Immature natural killer cell (primary cell): ENCODE data around the gene EDRF1. TPM values are rescaled to one million over a fixed set of nuclear protein-coding genes. Genes with fewer than 3 reads are reported as not detected.

Source experiments
- DNase-seq, 3 donors: peaks; one replicate each; pipeline ENCODE4 v3.0.0; 2022; ENCODE audit warnings: mixed read lengths in 1 of 3
- H3K27ac Mint-ChIP-seq, 6 donors: one replicate each; pipeline ENCODE4 v1.8.0; 2020; ENCODE audit warnings: mixed read lengths in 6 of 6, mild to moderate bottlenecking in 5 of 6, inconsistent platforms in 4 of 6, moderate library complexity in 3 of 6
- H3K27me3 Mint-ChIP-seq, 3 donors: one replicate each; pipeline ENCODE4 v1.8.0; 2020 to 2021; ENCODE audit warnings: low read depth in 3 of 3, mild to moderate bottlenecking in 3 of 3, mixed read lengths in 3 of 3, moderate library complexity in 3 of 3, inconsistent platforms in 1 of 3
- H3K36me3 Mint-ChIP-seq, 3 donors: one replicate each; pipeline ENCODE4 v1.8.0; 2020; ENCODE audit warnings: mixed read lengths in 3 of 3, inconsistent platforms in 2 of 3, mild to moderate bottlenecking in 2 of 3
- H3K4me1 Mint-ChIP-seq, 2 donors: one replicate each; pipeline ENCODE4 v1.8.0; 2020; ENCODE audit warnings: inconsistent platforms in 2 of 2, mild to moderate bottlenecking in 2 of 2, mixed read lengths in 2 of 2, moderate library complexity in 1 of 2
- H3K4me3 Mint-ChIP-seq, 5 donors: one replicate each; pipeline ENCODE4 v1.8.0; 2020; ENCODE audit warnings: mild to moderate bottlenecking in 5 of 5, mixed read lengths in 5 of 5, inconsistent platforms in 3 of 5, moderate library complexity in 3 of 5
- H3K9me3 Mint-ChIP-seq, 6 donors: one replicate each; pipeline ENCODE4 v1.8.0; 2020; ENCODE audit warnings: mild to moderate bottlenecking in 6 of 6, mixed read lengths in 6 of 6, inconsistent platforms in 4 of 6, moderate library complexity in 3 of 6
- polyA plus RNA-seq, 3 donors: library from polyadenylated mRNA; unstranded; fragments of 300-500 nt; fragmentation: Illumina TruSeq; gene quantifications; one replicate each; pipeline ENCODE4 v1.2.3, GENCODE V29; 2021

The EDRF1 gene
- polyA plus RNA-seq, 3 donors from 2014 or later = 5.6 to 12.5 (median 8.6) TPM

DNA sequence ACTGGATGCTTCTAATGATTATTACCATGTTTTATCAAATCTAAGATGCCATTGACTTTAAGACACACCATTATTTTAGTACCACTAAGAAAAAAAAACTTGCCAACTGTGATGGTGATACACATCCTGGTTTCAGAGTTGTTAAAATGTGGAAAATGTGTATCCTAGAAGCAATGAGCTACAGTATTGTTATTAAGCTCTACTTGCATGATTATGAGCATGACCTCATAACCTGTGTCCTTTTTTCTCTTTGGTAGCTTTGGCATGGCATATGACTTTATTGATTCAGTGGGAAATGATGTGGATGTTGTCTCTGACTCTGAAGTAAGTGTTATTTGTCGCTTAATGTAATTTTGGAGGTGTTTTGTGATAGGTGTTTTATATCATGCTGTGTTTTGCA lies 3.3 kb downstream of the EDRF1 start:
- peak overlapping the region in 1 of 6 donors; percentile 30 for H3K27ac Mint-ChIP-seq

DNA sequence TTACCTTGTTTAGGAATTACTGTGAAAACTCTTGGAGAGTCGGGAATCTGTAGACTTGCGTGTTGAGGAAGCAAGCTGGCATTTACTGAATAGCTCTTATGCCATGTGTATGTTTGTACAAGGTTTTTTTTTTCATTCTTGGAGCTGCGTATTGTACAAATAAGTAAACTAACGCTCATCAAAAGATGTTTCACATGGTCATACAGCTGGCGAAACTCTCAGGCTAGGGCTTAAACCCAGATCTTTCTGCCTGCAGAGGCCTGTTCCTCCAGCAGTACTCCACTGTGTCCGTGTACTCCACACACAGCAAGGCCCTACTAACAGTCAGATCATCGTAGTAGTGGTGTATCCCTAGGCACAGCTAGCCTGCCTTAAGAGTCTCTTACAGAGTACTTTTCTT lies 7.4 kb downstream of the EDRF1 start:
- no peak for DNase-seq
- Mint-ChIP-seq H3K36me3 (peaks cover 37 to 58% (median 57%) of the 10 kb centered on the region in 3 donors), H3K4me1 (peaks cover 4 to 15% of the 10 kb centered on the region in 2 donors), H3K27ac (no peak overlapping the region), H3K9me3 (no peaks in the 10 kb centered on the region), H3K27me3 (no peaks in the 10 kb centered on the region), H3K4me3 (no peak overlapping the region)

More for the DNA sequence above, 3.3 kb downstream of the EDRF1 start:
- H3K4me3 Mint-ChIP-seq = no peak overlapping the region
- H3K27me3 Mint-ChIP-seq = peaks cover 5 to 10% (median 9%) of the 10 kb centered on the region in 3 donors
- H3K9me3 Mint-ChIP-seq = no peaks in the 10 kb centered on the region
- peaks cover 35 to 46% of the 10 kb centered on the region in 2 donors for H3K4me1 Mint-ChIP-seq
- DNase-seq = no peak
- H3K36me3 Mint-ChIP-seq = peaks cover 25 to 35% (median 28%) of the 10 kb centered on the region in 3 donors

DNA sequence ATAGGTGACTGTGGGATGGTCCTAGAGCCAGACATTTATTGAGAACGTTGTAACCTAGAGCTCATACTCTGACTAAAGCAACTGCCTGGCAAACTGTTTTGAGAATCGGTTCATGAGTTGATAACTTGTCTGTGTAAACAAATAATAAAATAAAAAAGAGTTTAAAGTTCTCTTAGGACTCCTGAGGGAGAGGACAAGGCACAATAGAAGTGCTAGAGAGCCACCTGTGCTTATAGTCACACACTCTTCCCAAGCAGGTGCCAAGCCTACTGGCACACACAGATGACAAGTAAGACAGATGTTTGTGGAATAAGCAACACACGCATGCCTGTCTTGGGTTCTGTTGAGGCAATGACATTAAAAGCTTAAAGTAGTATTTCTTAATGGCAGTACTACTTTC lies 7.9 kb downstream of the EDRF1 start:
- Mint-ChIP-seq H3K4me3 (no peak overlapping the region), H3K9me3 (no peaks in the 10 kb centered on the region), H3K4me1 (peaks cover 8 to 11% of the 10 kb centered on the region in 2 donors), H3K36me3 (peaks cover 42 to 63% (median 62%) of the 10 kb centered on the region in 3 donors), H3K27ac (no peak overlapping the region), H3K27me3 (peaks cover 0 to 3% (median 0%) of the 10 kb centered on the region in 3 donors)
- DNase-seq = no peak

DNA sequence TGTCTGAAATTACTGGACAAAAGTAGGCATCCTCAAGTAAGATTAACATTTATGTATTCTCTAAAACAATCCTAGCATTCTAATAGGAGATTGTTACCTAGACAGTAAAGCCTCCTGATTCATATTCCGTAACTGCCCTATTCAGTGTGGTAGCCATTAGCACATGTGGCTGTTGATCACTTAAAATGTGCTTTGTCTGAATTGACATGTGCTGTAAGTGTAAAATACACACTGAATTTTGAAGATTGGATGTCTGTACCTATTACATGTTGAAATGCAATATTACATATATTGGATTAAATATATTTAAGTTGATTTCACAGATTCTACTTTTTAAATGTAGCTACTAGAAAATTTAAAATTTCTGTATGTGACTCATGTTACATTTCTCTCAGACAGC lies 14.6 kb downstream of the EDRF1 start:
- H3K36me3 Mint-ChIP-seq = peaks cover 20 to 75% (median 56%) of the 10 kb centered on the region in 3 donors
- peaks cover 0 to 3% (median 0%) of the 10 kb centered on the region in 3 donors for H3K27me3 Mint-ChIP-seq
- no peak overlapping the region for H3K27ac Mint-ChIP-seq
- peaks cover 5 to 10% of the 10 kb centered on the region in 2 donors for H3K4me1 Mint-ChIP-seq
- H3K4me3 Mint-ChIP-seq = no peak overlapping the region
- H3K9me3 Mint-ChIP-seq = no peaks in the 10 kb centered on the region
- DNase-seq = no peak

DNA sequence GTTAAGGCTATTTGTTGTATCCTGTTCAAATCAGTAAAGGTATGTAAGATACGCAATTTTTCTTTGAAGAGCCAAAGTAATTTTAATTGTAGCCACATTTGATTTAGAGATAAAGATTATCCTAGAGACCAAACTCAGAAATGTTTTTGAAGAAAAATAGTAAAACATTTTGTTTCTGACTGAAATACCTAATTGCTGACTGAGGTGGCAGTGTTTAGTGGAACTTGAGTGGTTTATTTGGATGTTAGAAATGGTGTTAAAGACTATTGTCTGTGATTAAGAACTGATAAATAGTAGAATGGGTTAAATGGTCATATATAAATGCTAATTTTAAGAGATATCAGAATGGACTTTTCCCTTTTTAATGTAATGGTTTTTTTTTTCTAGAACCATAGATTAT lies 15.3 kb downstream of the EDRF1 start:
- Mint-ChIP-seq H3K36me3 (peaks cover 21 to 75% (median 58%) of the 10 kb centered on the region in 3 donors), H3K4me1 (peaks cover 5 to 10% of the 10 kb centered on the region in 2 donors), H3K4me3 (no peak overlapping the region), H3K27me3 (peaks cover 0 to 3% (median 0%) of the 10 kb centered on the region in 3 donors), H3K9me3 (no peaks in the 10 kb centered on the region), H3K27ac (no peak overlapping the region)
- no peak for DNase-seq

DNA sequence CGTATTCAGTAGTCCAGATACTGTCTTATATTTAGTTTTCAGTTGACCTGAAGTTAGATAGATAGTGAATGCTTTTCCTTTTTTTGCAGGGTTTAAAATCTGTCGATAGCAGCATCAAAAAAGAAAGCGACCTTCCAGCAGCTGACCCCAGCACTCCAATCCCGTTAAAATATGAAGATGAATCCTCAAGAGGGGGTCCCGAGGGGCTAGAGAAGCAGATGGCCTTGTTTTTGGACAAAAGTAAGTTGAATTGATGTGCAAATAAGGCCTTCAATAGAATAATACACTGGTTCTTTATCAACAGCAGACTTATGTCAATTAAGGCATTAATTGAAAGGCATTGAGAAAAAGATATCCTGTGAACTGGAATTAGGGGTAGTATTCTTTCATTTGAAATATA lies 18.7 kb downstream of the EDRF1 start:
- Mint-ChIP-seq H3K27me3 (no peaks in the 10 kb centered on the region), H3K4me3 (no peak overlapping the region), H3K36me3 (peaks cover 23 to 70% (median 57%) of the 10 kb centered on the region in 3 donors), H3K4me1 (peaks cover 0 to 6% of the 10 kb centered on the region in 2 donors), H3K27ac (no peak overlapping the region), H3K9me3 (no peaks in the 10 kb centered on the region)
- DNase-seq = no peak

DNA sequence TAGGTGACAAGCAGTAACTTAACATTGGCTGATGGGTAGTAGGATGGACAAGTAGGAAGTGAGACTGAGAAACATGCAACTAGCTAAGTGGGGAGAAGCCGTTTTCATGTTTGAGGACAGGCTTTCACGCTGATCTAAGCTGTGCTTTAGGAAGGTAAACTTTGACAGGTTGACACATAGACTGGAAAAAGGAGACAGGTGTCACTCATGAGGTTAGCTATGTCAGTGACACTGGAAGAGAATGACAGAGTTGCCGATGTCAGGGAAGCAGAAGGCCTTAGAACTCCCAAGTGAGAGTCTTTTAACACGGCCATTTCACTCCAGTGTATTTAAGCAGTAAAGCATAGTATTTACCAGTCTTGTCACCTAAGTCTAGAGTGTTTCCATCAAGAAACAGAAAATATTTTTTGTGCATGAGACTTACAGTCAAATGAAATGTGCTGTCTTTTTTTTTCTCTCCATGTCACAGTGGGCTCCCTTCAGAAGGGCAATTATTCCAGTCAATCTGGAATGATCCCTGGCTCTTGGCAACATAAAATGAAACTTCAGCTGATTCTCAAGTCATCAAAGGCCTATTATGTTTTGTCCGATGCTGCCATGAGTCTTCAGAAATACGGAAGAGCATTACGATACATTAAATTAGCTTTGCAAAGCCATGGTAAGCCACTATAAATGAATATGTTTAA lies 20.6 kb downstream of the EDRF1 start:
- Mint-ChIP-seq H3K9me3 (no peaks in the 10 kb centered on the region), H3K27me3 (no peaks in the 10 kb centered on the region), H3K36me3 (peaks cover 39 to 75% (median 72%) of the 10 kb centered on the region in 3 donors), H3K4me1 (no peaks in the 10 kb centered on the region), H3K27ac (no peak overlapping the region), H3K4me3 (no peak overlapping the region)
- DNase-seq = no peak

DNA sequence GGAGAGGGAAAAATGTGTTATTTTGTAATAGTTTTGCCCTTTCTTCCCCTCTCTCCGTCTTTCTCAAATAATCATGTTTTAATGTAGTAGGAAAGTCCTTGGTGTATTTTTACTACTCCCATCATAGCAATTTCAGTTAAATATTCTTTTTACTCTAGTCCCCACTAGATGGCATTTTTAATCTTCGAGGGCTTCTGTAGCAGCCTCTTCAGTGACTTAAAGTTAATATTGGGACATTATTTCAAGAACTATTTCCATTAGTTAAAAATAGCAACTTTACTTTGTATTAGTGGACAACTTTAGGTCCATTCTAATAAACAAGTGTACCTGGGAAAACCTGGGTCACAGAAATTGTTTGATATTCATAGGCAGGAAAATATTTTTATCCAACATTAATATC lies 23.0 kb downstream of the EDRF1 start:
- Mint-ChIP-seq H3K9me3 (no peaks in the 10 kb centered on the region), H3K36me3 (peaks cover 56 to 79% (median 74%) of the 10 kb centered on the region in 3 donors), H3K4me3 (no peak overlapping the region), H3K4me1 (peaks cover 2 to 10% of the 10 kb centered on the region in 2 donors), H3K27me3 (peaks cover 0 to 2% (median 0%) of the 10 kb centered on the region in 3 donors), H3K27ac (peak overlapping the region in 2 of 6 donors; percentile 9 to 30)
- no peak for DNase-seq

DNA sequence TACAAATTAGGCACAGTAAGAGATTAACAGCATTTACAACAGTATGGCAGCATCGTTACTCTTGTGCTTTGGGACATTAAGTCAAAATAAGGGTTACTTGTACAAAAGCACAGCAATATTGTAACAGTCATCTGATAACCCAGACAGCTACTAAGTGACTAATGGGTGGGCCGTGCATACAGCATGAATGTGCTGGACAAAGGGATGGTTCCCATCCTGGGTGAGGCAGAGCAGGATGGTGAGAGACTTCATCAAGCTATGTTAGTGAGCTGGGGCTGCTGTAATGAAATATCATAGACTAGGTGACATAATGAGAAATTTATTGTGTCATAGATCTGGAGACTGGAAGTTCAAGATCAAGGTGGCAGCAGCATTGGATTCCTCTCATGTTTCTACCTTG lies 25.4 kb downstream of the EDRF1 start:
- peaks cover 68 to 81% (median 69%) of the 10 kb centered on the region in 3 donors for H3K36me3 Mint-ChIP-seq
- H3K27ac Mint-ChIP-seq = peak overlapping the region in 3 of 6 donors; percentile 7 to 74 (median 59)
- H3K9me3 Mint-ChIP-seq = no peaks in the 10 kb centered on the region
- no peak for DNase-seq
- H3K27me3 Mint-ChIP-seq = peaks cover 0 to 2% (median 0%) of the 10 kb centered on the region in 3 donors
- peaks cover 2 to 10% of the 10 kb centered on the region in 2 donors for H3K4me1 Mint-ChIP-seq
- no peak overlapping the region for H3K4me3 Mint-ChIP-seq

DNA sequence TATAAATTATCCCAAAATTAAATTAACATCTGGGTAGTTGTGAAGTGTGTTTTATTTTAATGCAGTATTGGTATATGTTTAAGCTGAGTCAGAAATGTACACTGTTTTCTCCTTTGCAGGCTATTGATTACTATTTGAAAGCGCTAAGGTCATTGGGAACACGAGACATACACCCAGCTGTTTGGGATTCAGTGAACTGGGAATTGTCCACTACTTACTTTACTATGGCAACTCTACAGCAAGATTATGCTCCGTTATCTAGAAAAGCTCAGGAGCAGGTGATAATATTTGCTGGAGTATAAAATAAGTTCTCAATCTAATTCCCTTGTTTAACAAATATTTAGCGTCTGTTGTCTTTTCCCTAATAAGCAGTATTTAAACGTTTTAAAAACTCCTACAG lies 27.9 kb downstream of the EDRF1 start:
- H3K4me1 Mint-ChIP-seq = peaks cover 2 to 10% of the 10 kb centered on the region in 2 donors
- no peaks in the 10 kb centered on the region for H3K9me3 Mint-ChIP-seq
- DNase-seq = no peak
- H3K27me3 Mint-ChIP-seq = peaks cover 0 to 2% (median 0%) of the 10 kb centered on the region in 3 donors
- no peak overlapping the region for H3K27ac Mint-ChIP-seq
- H3K36me3 Mint-ChIP-seq = peaks cover 61 to 83% (median 66%) of the 10 kb centered on the region in 3 donors
- no peak overlapping the region for H3K4me3 Mint-ChIP-seq

DNA sequence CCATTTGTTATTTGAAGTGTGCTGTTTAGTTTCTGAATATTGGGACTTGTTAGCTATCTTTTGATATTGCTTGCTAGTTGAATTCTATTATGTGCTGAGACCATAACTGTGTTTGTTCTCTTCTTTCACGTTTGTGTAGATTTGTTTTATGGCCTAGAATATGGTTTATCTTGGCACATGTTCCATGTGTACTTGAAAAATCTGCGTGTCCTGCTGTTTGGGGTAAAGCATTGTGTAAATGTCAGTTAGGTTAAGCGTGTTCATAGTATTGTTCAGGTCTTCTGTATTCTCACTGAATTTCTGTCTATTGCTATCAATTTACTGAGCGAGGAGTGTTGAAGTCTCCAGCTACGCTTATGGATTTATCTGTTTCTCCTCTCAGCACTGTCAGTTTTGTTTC lies 36.7 kb downstream of the EDRF1 start:
- peak overlapping the region in 1 of 6 donors; percentile 3 for H3K27ac Mint-ChIP-seq
- no peak for DNase-seq
- no peaks in the 10 kb centered on the region for H3K9me3 Mint-ChIP-seq
- peaks cover 26 to 72% (median 32%) of the 10 kb centered on the region in 3 donors for H3K36me3 Mint-ChIP-seq
- H3K27me3 Mint-ChIP-seq = peaks cover 0 to 3% (median 0%) of the 10 kb centered on the region in 3 donors
- H3K4me3 Mint-ChIP-seq = no peak overlapping the region
- peaks cover 1 to 19% of the 10 kb centered on the region in 2 donors for H3K4me1 Mint-ChIP-seq

DNA sequence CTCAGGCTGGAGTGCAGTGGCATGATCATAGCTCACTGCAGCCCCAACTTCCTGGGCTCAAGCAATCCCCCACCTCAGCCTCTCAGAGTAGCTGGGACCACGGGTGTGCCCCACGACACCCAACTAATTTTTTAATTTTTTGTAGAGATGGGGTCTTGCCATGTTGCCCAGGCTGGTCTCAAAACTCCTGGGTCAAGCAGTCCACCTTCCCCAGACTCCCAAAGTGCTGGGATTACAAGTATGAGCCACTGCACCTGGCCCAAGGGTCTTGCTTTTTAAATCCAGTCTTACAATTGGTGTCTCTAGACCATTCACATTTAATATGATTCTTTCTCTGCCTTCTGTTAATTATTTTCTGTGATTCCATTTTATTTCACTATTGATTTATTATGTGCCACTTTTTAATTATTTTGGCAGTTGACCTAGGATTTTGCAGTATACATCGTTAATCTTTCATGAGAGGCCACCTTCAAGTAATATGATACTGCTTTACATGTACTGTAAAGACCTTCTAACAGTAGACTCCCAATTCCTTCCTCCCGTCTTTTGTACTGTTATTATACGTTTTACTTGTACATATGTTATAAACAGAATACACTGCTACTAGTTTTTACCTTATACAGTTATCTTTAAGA lies 37.5 kb downstream of the EDRF1 start:
- H3K36me3 Mint-ChIP-seq = peaks cover 26 to 67% (median 36%) of the 10 kb centered on the region in 3 donors
- peak overlapping the region in 1 of 6 donors; percentile 19 for H3K27ac Mint-ChIP-seq

DNA sequence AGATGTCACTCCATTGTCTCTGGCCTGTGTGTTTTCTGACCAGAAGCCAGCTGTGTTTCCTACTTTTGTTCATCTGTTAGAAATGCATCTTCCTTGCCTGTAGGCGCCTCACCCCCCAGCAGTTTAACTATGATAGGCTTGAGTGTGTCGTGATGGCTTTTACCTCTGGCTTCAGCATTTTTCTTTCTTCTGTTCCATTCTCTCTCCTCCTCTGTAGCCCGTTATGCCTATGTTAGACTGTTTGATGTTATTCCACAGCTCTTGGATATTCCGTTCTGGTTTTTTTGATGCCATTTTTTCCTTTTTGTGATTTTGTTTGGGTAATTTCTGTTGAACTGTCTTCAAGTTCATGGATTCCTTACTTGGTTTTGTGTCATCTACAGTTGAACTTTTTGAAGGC lies 38.2 kb downstream of the EDRF1 start:
- H3K4me1 Mint-ChIP-seq = peaks cover 1 to 19% of the 10 kb centered on the region in 2 donors
- DNase-seq = no peak
- peaks cover 26 to 66% (median 41%) of the 10 kb centered on the region in 3 donors for H3K36me3 Mint-ChIP-seq
- H3K27me3 Mint-ChIP-seq = peaks cover 0 to 3% (median 1%) of the 10 kb centered on the region in 3 donors
- H3K9me3 Mint-ChIP-seq = no peaks in the 10 kb centered on the region
- H3K27ac Mint-ChIP-seq = peak overlapping the region in 2 of 6 donors; percentile 4 to 70
- H3K4me3 Mint-ChIP-seq = no peak overlapping the region

More for the DNA sequence above, 37.5 kb downstream of the EDRF1 start:
- DNase-seq = no peak
- Mint-ChIP-seq H3K9me3 (no peaks in the 10 kb centered on the region), H3K27me3 (peaks cover 0 to 3% (median under 1%) of the 10 kb centered on the region in 3 donors), H3K4me3 (no peak overlapping the region), H3K4me1 (peaks cover 1 to 19% of the 10 kb centered on the region in 2 donors)

DNA sequence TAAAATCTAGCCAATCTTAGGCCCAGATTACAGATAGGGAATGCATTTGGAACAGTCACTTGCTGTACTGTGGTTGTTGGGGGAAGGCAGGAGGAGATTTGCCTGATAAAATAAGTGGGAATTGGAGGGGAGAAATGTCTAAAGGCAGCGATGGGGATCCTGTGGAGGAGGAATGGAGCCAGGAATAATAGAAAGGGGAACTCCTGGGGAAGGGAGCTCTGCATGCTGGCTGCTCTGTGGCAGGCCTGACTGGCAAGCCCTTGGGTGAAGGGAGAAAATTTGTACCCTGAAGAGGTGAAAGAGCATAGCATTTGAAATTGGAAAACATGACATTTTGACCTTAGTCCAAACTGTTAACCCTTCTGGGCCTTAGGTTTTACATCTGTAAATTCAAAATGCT lies 42.5 kb downstream of the EDRF1 start:
- peaks cover 0 to 1% (median 0%) of the 10 kb centered on the region in 3 donors for H3K27me3 Mint-ChIP-seq
- peak overlapping the region in 3 of 6 donors; percentile 10 to 57 (median 27) for H3K27ac Mint-ChIP-seq
- H3K9me3 Mint-ChIP-seq = no peaks in the 10 kb centered on the region
- no peak overlapping the region for H3K4me3 Mint-ChIP-seq
- H3K36me3 Mint-ChIP-seq = peaks cover 19 to 68% (median 31%) of the 10 kb centered on the region in 3 donors
- H3K4me1 Mint-ChIP-seq = peaks cover 1 to 9% of the 10 kb centered on the region in 2 donors
- no peak for DNase-seq
